Ovary (tissue), 3 donors: ENCODE measurements around the gene TUBA1C.

ENCODE experiments used
- CTCF ChIP-seq, 3 donors: fragments of 450-650 bp in 2 of 3; fragments of 200-600 bp in 1 of 3; IDR thresholded peaks; one replicate each; pipeline versions ENCODE4 v1.5.1 to v1.8.0; 2016 to 2022; ENCODE audit warnings: antibody characterized with exemption in 3 of 3, mild to moderate bottlenecking in 1 of 3
- EP300 ChIP-seq: sonication (generic); formaldehyde crosslinking; IDR thresholded peaks from one replicate; pipeline ENCODE4 v1.6.1; 2017; ENCODE audit warnings: antibody characterized with exemption
- POLR2A ChIP-seq: fragments of 450-650 bp; IDR thresholded peaks from one replicate; pipeline ENCODE4 v1.6.1; 2017; ENCODE audit warnings: antibody characterized with exemption, mild to moderate bottlenecking, moderate library complexity
- donor health status: DM: no; HTN: no; CAD: no.

- TF ChIP-seq CTCF (IDR thresholded peaks at IDR 0.05), result no peak
- no peak for TF ChIP-seq POLR2A
- no peak for TF ChIP-seq EP300
Measured at GRCh38 chr12:49261721-49262120, 3.2 kb upstream of the TUBA1C start.
